WERI-Rb-1 (cell line): ENCODE measurements around the gene AGFG1.

Experiments used
- DNase-seq: peaks from one replicate; pipeline ENCODE4 v3.0.0-alpha.2; 2020
- H3K27ac ChIP-seq: fragments of 250-450 bp; sonication (Bioruptor Pico); 2 replicates; pipeline ENCODE4 v1.5.1; 2020; ENCODE audit warnings: mild to moderate bottlenecking, moderate library complexity
- H3K27me3 ChIP-seq: fragments of 250-450 bp; sonication (Bioruptor Pico); 2 replicates; pipeline ENCODE4 v1.5.1; 2021; ENCODE audit warnings: mild to moderate bottlenecking, low read depth, moderate library complexity; ENCODE audit not compliant: insufficient read depth, severe bottlenecking
- H3K36me3 ChIP-seq: fragments of 250-450 bp; sonication (Bioruptor Pico); 2 replicates; pipeline ENCODE4 v1.5.1; 2020; ENCODE audit warnings: mild to moderate bottlenecking, moderate library complexity
- H3K4me3 ChIP-seq: 2 replicates; pipeline ENCODE4 v1.5.1; 2011; ENCODE audit warnings: low read depth, mild to moderate bottlenecking, control low read depth, low read length
- H3K9me3 ChIP-seq: fragments of 250-450 bp; sonication (Bioruptor Pico); 2 replicates; pipeline ENCODE4 v1.5.1; 2021; ENCODE audit warnings: mild to moderate bottlenecking, moderate library complexity; ENCODE audit not compliant: severe bottlenecking
- TF ChIP-seq, protein P1 (sequence below): IDR thresholded peaks from 2 replicates; pipeline ENCODE4 v1.5.1; 2011; ENCODE audit warnings: low read depth, mild to moderate bottlenecking, control low read depth, inconsistent platforms, low read length

AGFG1 gene

DNA sequence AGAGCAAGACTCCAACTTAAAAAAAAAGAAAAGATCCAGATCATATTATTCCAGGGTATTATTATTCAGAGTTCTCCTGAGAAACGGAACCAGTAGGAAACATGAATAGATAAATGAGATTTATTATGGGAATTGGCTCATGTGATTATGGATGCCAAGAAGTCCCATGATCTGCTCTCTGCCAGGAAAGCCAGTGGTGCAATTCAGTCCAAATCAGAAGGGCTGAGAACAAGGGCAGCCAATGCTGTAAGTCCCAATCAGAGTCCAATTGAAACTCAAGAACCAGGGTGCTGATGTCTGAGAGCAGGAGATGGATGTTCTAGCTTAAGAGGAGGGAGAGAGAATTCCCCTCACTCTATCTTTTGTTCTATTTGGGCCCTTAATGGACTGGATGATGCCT lies 134.5 kb downstream of the AGFG1 start:
- Histone ChIP-seq H3K27me3 (no peaks in the 10 kb centered on the region), H3K4me3 (no peak overlapping the region), H3K27ac (no peak overlapping the region), H3K36me3 (no peaks in the 10 kb centered on the region), H3K9me3 (no peaks in the 10 kb centered on the region)
- TF ChIP-seq, protein P1, sequence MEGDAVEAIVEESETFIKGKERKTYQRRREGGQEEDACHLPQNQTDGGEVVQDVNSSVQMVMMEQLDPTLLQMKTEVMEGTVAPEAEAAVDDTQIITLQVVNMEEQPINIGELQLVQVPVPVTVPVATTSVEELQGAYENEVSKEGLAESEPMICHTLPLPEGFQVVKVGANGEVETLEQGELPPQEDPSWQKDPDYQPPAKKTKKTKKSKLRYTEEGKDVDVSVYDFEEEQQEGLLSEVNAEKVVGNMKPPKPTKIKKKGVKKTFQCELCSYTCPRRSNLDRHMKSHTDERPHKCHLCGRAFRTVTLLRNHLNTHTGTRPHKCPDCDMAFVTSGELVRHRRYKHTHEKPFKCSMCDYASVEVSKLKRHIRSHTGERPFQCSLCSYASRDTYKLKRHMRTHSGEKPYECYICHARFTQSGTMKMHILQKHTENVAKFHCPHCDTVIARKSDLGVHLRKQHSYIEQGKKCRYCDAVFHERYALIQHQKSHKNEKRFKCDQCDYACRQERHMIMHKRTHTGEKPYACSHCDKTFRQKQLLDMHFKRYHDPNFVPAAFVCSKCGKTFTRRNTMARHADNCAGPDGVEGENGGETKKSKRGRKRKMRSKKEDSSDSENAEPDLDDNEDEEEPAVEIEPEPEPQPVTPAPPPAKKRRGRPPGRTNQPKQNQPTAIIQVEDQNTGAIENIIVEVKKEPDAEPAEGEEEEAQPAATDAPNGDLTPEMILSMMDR: no peak
- DNase-seq: no peak

DNA sequence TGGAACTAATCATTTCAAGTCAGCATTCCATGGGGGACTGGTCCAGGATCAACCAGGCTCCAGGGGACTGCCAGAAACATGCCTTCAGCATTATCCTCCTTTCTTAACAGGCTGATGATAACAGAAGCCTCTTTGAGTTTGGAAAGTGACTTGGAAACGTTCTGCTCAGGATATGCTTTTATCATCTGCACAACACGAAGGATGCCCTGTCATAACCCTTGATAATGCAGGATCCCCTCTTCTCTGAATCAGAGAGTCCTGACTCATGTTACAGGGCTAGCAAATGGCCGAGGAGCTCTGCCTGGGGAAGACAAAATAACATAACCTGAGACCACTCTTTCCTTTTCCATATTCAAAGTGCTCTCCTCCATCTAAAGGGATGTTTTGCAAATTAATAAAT lies 136.0 kb downstream of the AGFG1 start:
- H3K9me3 ChIP-seq: no peaks in the 10 kb centered on the region
- TF ChIP-seq, protein P1: no peak
- DNase-seq: no peak

GRCh38 chr2:227608561-227609338 lies 136.8 kb downstream of the AGFG1 start:
- no peak for DNase-seq
- H3K27me3 ChIP-seq: no peaks in the 10 kb centered on the region
- H3K36me3 ChIP-seq: no peaks in the 10 kb centered on the region
- H3K27ac ChIP-seq: no peak overlapping the region
- TF ChIP-seq, protein P1: no peak
- H3K4me3 ChIP-seq: no peak overlapping the region
- H3K9me3 ChIP-seq: no peaks in the 10 kb centered on the region

More for the DNA sequence above, 136.0 kb downstream of the AGFG1 start:
- Histone ChIP-seq H3K27me3 (no peaks in the 10 kb centered on the region), H3K4me3 (no peak overlapping the region), H3K27ac (no peak overlapping the region), H3K36me3 (no peaks in the 10 kb centered on the region)

GRCh38 chr2:227610123-227610522 lies 138.2 kb downstream of the AGFG1 start:
- Histone ChIP-seq H3K9me3 (no peaks in the 10 kb centered on the region), H3K27me3 (no peaks in the 10 kb centered on the region), H3K4me3 (no peak overlapping the region), H3K27ac (no peak overlapping the region), H3K36me3 (no peaks in the 10 kb centered on the region)
- DNase-seq: no peak
- TF ChIP-seq, protein P1: no peak
